IMR-90 (cell line): ENCODE data around the gene SLC44A2. TPM values are rescaled to one million over a fixed set of nuclear protein-coding genes. Genes with fewer than 3 reads are reported as not detected.

Experiments used
- ATAC-seq: fragments of 200-7000 bp; cut with Tn5 transposase; 2 replicates; pipeline ENCODE4 v1.9.1; 2020; ENCODE audit warnings: low read depth, mild to moderate bottlenecking, moderate library complexity
- BruUV-seq: library from RNA; stranded (reverse); fragments of 400-500 nt; replicated peaks from 2 replicates; lab custom pipeline; 2021; lab: Mats Ljungman, UMichigan
- CTCF ChIA-PET: fragments of 300-600 bp; formaldehyde crosslinking; extraction: SDS; loops from one replicate; lab custom pipeline; 2021; ENCODE audit warnings: antibody characterized with exemption; lab: Yijun Ruan, JAX
- POLR2A ChIA-PET: fragments of 300-600 bp; sonication (Branson Sonifier 250); formaldehyde crosslinking; loops from one replicate; lab custom pipeline; 2022; ENCODE audit warnings: antibody characterized with exemption; ENCODE audit not compliant: unreplicated experiment; lab: Charles Lee
- DNase-seq: peaks from one replicate; pipeline ENCODE4 v3.0.0; 2013
- H2AFZ ChIP-seq: replicated peaks from 2 replicates; pipeline ENCODE3; 2013; ENCODE audit warnings: low read length, mild to moderate bottlenecking; ENCODE audit not compliant: poor library complexity
- H2AK5ac ChIP-seq: 2 replicates; pipeline ENCODE4 v1.6.1; 2013; ENCODE audit warnings: low read depth, low read length, inconsistent platforms
- H2AK9ac ChIP-seq: replicated peaks from 2 replicates; pipeline ENCODE3; 2013; ENCODE audit warnings: mild to moderate bottlenecking, low read depth, low read length, moderate library complexity; ENCODE audit not compliant: poor library complexity
- H2BK120ac ChIP-seq: 2 replicates; pipeline ENCODE4 v1.6.1; 2013; ENCODE audit warnings: low read depth, low read length, inconsistent platforms
- H2BK15ac ChIP-seq: 3 replicates; pipeline ENCODE4 v1.6.1; 2013; ENCODE audit warnings: low read depth, low read length, inconsistent platforms
- H2BK20ac ChIP-seq: 2 replicates; pipeline ENCODE4 v1.6.1; 2013; ENCODE audit warnings: low read depth, mild to moderate bottlenecking, inconsistent platforms, low read length, moderate library complexity
- H2BK5ac ChIP-seq: 2 replicates; pipeline ENCODE4 v1.6.1; 2013; ENCODE audit warnings: mild to moderate bottlenecking, low read depth, low read length, inconsistent platforms; ENCODE audit not compliant: poor library complexity, severe bottlenecking
- H3K14ac ChIP-seq: replicated peaks from 2 replicates; pipeline ENCODE4 v1.6.1; 2013; ENCODE audit warnings: low read depth, low read length, inconsistent platforms
- H3K18ac ChIP-seq: 2 replicates; pipeline ENCODE4 v1.6.1; 2013; ENCODE audit warnings: low read depth, low read length, control low read depth
- H3K23ac ChIP-seq: 2 replicates; pipeline ENCODE4 v1.6.1; 2013; ENCODE audit warnings: low read depth, low read length, inconsistent platforms
- H3K27ac ChIP-seq: 2 replicates; pipeline ENCODE4 v1.5.1; 2013; ENCODE audit warnings: mild to moderate bottlenecking, control low read depth, low read length; ENCODE audit not compliant: insufficient read depth
- H3K27me3 ChIP-seq: 2 replicates; pipeline ENCODE4 v1.6.1; 2013; ENCODE audit warnings: low read length; ENCODE audit not compliant: control insufficient read depth, insufficient read depth
- H3K36me3 ChIP-seq: 2 replicates; pipeline ENCODE4 v1.6.1; 2013; ENCODE audit warnings: low read length, mixed read lengths; ENCODE audit not compliant: control insufficient read depth, insufficient read depth
- H3K4ac ChIP-seq: 2 replicates; pipeline ENCODE4 v1.6.1; 2013; ENCODE audit warnings: low read depth, low read length, inconsistent platforms
- H3K4me1 ChIP-seq: 2 replicates; pipeline ENCODE4 v1.6.1; 2013; ENCODE audit warnings: low read length, mixed read lengths; ENCODE audit not compliant: control insufficient read depth, insufficient read depth
- H3K4me2 ChIP-seq: 2 replicates; pipeline ENCODE4 v1.6.1; 2013; ENCODE audit warnings: low read depth, mild to moderate bottlenecking, control low read depth, low read length, moderate library complexity
- H3K4me3 ChIP-seq: 2 replicates; pipeline ENCODE4 v1.5.1; 2013; ENCODE audit warnings: low read depth, mild to moderate bottlenecking, control low read depth, low read length, moderate library complexity; ENCODE audit not compliant: insufficient read depth
- H3K56ac ChIP-seq: 2 replicates; pipeline ENCODE4 v1.6.1; 2013; ENCODE audit warnings: low read length, inconsistent platforms; ENCODE audit not compliant: insufficient read depth; ENCODE audit errors: extremely low read depth
- H3K79me1 ChIP-seq, 2 experiments: 2 replicates each; pipeline ENCODE4 v1.6.1; 2013; ENCODE audit warnings: low read length in 2 of 2, inconsistent platforms in 1 of 2, low read depth in 1 of 2
- H3K9ac ChIP-seq: 2 replicates; pipeline ENCODE4 v1.6.1; 2013; ENCODE audit warnings: low read depth, low read length, control low read depth
- H3K9me1 ChIP-seq: 2 replicates; pipeline ENCODE4 v1.6.1; 2013; ENCODE audit warnings: low read length, inconsistent platforms; ENCODE audit not compliant: insufficient read depth
- H3K9me3 ChIP-seq: 2 replicates; pipeline ENCODE4 v1.6.1; 2013; ENCODE audit warnings: low read length; ENCODE audit not compliant: control insufficient read depth, insufficient read depth
- H4K20me1 ChIP-seq: 2 replicates; pipeline ENCODE4 v1.6.1; 2013; ENCODE audit warnings: low read length, inconsistent platforms; ENCODE audit not compliant: insufficient read depth
- H4K5ac ChIP-seq: 2 replicates; pipeline ENCODE4 v1.6.1; 2013; ENCODE audit warnings: mild to moderate bottlenecking, low read depth, low read length, control low read depth
- H4K8ac ChIP-seq, 2 experiments: 2 replicates each; pipeline ENCODE4 v1.6.1; 2013; ENCODE audit warnings: low read depth in 2 of 2, low read length in 2 of 2, control low read depth in 1 of 2, inconsistent platforms in 1 of 2
- H4K91ac ChIP-seq: 2 replicates; pipeline ENCODE4 v1.6.1; 2013; ENCODE audit warnings: low read depth, low read length, inconsistent platforms; ENCODE audit not compliant: insufficient read depth
- CEBPB ChIP-seq: IDR thresholded peaks from 2 replicates; pipeline ENCODE4 v1.6.1; 2012; ENCODE audit warnings: low read depth, low read length, improper control_type of control experiment
- CHD1 ChIP-seq: IDR thresholded peaks from 2 replicates; pipeline ENCODE4 v1.6.1; 2012; ENCODE audit warnings: low read depth, low read length, improper control_type of control experiment
- FOS ChIP-seq: fragments of 150-350 bp; IDR thresholded peaks from 2 replicates; pipeline ENCODE4 v1.6.1; 2016; ENCODE audit warnings: low read depth, low read length
- MAFK ChIP-seq: IDR thresholded peaks from 2 replicates; pipeline ENCODE4 v1.6.1; 2012; ENCODE audit warnings: low read depth, low read length, improper control_type of control experiment
- MAZ ChIP-seq: IDR thresholded peaks from 2 replicates; pipeline ENCODE4 v1.6.1; 2012; ENCODE audit warnings: low read depth, mild to moderate bottlenecking, low read length, improper control_type of control experiment, moderate library complexity, borderline replicate concordance
- POLR2A ChIP-seq: IDR thresholded peaks from 2 replicates; pipeline ENCODE4 v1.6.1; 2012; ENCODE audit warnings: mild to moderate bottlenecking, low read depth, low read length
- RAD21 ChIP-seq: IDR thresholded peaks from 2 replicates; pipeline ENCODE4 v1.6.1; 2012; ENCODE audit warnings: low read length, improper control_type of control experiment
- RCOR1 ChIP-seq: IDR thresholded peaks from 2 replicates; pipeline ENCODE4 v1.6.1; 2012; ENCODE audit warnings: mild to moderate bottlenecking, low read length, improper control_type of control experiment; ENCODE audit not compliant: insufficient replicate concordance
- RFX5 ChIP-seq: IDR thresholded peaks from 2 replicates; pipeline ENCODE4 v1.8.0; 2012; ENCODE audit warnings: low read depth, mild to moderate bottlenecking, low read length, moderate library complexity
- SMC3 ChIP-seq: fragments of 150-350 bp; IDR thresholded peaks from 2 replicates; pipeline ENCODE4 v1.6.1; 2016; ENCODE audit warnings: low read depth, mild to moderate bottlenecking, antibody characterized with exemption, low read length, moderate library complexity
- USF2 ChIP-seq: fragments of 150-350 bp; IDR thresholded peaks from 2 replicates; pipeline ENCODE4 v1.6.1; 2017; ENCODE audit warnings: mild to moderate bottlenecking, antibody characterized with exemption, low read length, low read depth
- WGBS, 2 experiments: methylation state at CpG; one replicate each; pipeline versions ENCODE4 v1.1.5 to v1.1.7; 2013; ENCODE audit warnings: missing lambda C conversion rate in 2 of 2; ENCODE audit not compliant: insufficient read length in 1 of 2; ENCODE audit errors: extremely low coverage in 2 of 2; 5-methylcytosine and 5-hydroxymethylcytosine counted together
- dilution Hi-C: fragments of 300-500 bp; cut with HindIII; formaldehyde crosslinking; loops from one replicate; pipeline ENCODE4 v1.14.3; 2018; ENCODE audit warnings: low sequenced_read_pairs; ENCODE audit not compliant: unreplicated experiment
- in situ Hi-C: fragments of 300-500 bp; cut with MboI; formaldehyde crosslinking; loops from 3 replicates; pipeline ENCODE4 v1.14.3; 2019; ENCODE audit warnings: low sequenced_read_pairs, inconsistent platforms, mixed read lengths
- intact Hi-C: fragments of 100-400 bp; cut with micrococcal nuclease; formaldehyde crosslinking; loops from 2 replicates; pipeline ENCODE4 v1.10.0; 2022
- polyA plus RNA-seq, 3 experiments: library from polyadenylated mRNA; depleted of rRNA; stranded (reverse); fragments of >200 nt; gene quantifications; 2 replicates each; pipeline ENCODE4 v1.2.3, GENCODE V29; 2012; ENCODE audit warnings: low replicate concordance in 1 of 3
- total RNA-seq: library from RNA; depleted of rRNA; stranded (reverse); fragments of >200 nt; gene quantifications from 2 replicates; pipeline ENCODE4 v1.2.3, GENCODE V29; 2012
- TF ChIP-seq, protein P1 (sequence below): fragments of 150-350 bp; IDR thresholded peaks from 2 replicates; pipeline ENCODE4 v1.6.1; 2016; ENCODE audit warnings: low read depth, mild to moderate bottlenecking, low read length, moderate library complexity, borderline replicate concordance

Gene SLC44A2
- total and polyA plus RNA-seq, 2 of the 4 experiments (the other 2 are of a cell fraction), result 28.5 to 62.9 TPM

DNA sequence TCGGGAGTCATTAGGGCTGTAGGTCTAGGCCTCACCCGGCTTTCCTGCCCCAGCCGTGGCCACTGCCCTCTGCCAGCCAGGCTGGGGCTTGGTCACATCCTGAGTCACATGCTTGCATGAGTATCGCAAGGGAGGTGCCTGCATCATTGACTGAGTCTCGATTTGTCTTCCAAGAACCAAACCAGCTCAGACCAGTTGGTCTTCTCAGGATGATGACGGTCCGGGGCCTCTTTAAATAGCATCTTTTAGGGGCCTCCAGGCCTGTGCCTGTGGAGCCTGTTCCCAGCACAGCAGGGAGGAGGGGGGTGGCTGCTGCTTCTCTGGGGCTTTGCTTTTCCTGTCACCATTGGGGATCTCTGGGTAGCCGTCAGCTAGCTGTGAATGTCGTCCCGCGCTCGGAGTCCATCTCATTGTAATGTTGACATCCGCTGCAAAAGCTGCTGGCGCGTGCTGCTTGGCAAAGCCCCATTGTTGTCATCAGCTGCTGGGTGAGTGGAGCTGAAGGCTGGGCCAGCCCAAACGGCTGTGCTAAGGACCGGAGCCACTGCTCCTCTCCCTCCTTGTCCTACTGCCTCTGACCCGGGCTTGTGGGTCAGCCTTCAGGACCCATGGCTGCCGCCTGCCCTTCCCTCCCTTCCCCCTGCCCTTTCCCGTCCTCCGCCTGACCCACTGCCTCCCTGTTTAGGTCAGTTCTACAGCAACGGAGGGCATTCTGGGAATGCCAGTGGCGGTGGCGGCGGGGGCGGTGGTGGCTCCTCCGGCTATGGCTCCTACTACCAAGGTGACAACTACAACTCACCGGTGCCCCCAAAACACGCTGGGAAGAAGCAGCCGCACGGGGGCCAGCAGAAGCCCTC, 61.5 kb downstream of the SLC44A2 start (continued):
- no peak for TF ChIP-seq MAZ

- Histone ChIP-seq H2BK15ac (no peak overlapping the region), H3K56ac (no peak overlapping the region), H4K5ac (no peak overlapping the region), H2BK120ac (no peak overlapping the region), H3K23ac (no peak overlapping the region), H3K27me3 (no peaks in the 10 kb centered on the region), H3K9me3 (no peaks in the 10 kb centered on the region), H3K36me3 (peaks cover 90% of the 10 kb centered on the region), H2AK9ac (no peak overlapping the region), H3K4me3 (no peak overlapping the region), H2AFZ (no peak overlapping the region), H2AK5ac (no peak overlapping the region), H4K20me1 (peaks cover 75% of the 10 kb centered on the region), H3K4me2 (no peak overlapping the region), H4K8ac (no peak overlapping the region), H3K79me1 (peaks cover 32 to 68% of the 10 kb centered on the region in 2 experiments), H2BK5ac (no peak overlapping the region), H3K9ac (no peak overlapping the region), H3K9me1 (peaks cover 7% of the 10 kb centered on the region; the same call in 1 of the 2 replicates), H3K4me1 (no peaks in the 10 kb centered on the region), H3K14ac (no peak overlapping the region), H3K27ac (no peak overlapping the region), H3K4ac (no peak overlapping the region), H2BK20ac (no peak overlapping the region), H4K91ac (no peak overlapping the region), H3K18ac (no peak overlapping the region)
- dilution Hi-C loops (no loop called here), intact Hi-C loops (no loop called here), in situ Hi-C loops (no loop called here)
- ChIA-PET POLR2A (no interaction called here), CTCF (interaction anchor here (0.6 kb wide), 1 partner anchor 157 kb away, joined by 4 read pairs; no protein-coding TSS in a partner anchor)
- WGBS, 2 experiments, result 98% methylated on average over 7 of the region's 25 CpGs; no CpG with 5 or more reads in 1 of the 2 experiments
- no TSS peak for BruUV-seq
- ATAC-seq, result no peak
- no peak for DNase-seq
- TF ChIP-seq RAD21 (no peak), POLR2A (no peak), MAFK (no peak), MAZ (no peak), SMC3 (no peak), USF2 (no peak), FOS (no peak), CHD1 (no peak), RFX5 (no peak), CEBPB (no peak), RCOR1 (no peak)
- TF ChIP-seq, protein P1, sequence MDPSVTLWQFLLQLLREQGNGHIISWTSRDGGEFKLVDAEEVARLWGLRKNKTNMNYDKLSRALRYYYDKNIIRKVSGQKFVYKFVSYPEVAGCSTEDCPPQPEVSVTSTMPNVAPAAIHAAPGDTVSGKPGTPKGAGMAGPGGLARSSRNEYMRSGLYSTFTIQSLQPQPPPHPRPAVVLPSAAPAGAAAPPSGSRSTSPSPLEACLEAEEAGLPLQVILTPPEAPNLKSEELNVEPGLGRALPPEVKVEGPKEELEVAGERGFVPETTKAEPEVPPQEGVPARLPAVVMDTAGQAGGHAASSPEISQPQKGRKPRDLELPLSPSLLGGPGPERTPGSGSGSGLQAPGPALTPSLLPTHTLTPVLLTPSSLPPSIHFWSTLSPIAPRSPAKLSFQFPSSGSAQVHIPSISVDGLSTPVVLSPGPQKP, result no peak
Measured at GRCh38 chr19:10687518-10688288, 62.4 kb downstream of the SLC44A2 start.
